Measurements from ENCODE around the gene SLC1A1.

Gene SLC1A1

GRCh38 chr9:4617752-4618151 is 127.5 kb downstream of the SLC1A1 start:
- no peak for DNase-seq
- TF ChIP-seq POLR2A (IDR thresholded peaks at IDR 0.05; ENCODE audit: low read length) = no peak
- TF ChIP-seq GATA1 (IDR thresholded peaks at IDR 0.05; ENCODE audit: low read depth, low read length) = no peak

- no peak for DNase-seq
- no peak for TF ChIP-seq GATA1 (IDR thresholded peaks at IDR 0.05; ENCODE audit: low read depth, low read length)
- no peak for TF ChIP-seq POLR2A (IDR thresholded peaks at IDR 0.05; ENCODE audit: low read length)
These were observed 128.4 kb downstream of the SLC1A1 start for GRCh38 chr9:4618700-4619099.

- TF ChIP-seq GATA1 (IDR thresholded peaks at IDR 0.05; ENCODE audit: low read depth, low read length) = no peak
- no peak for TF ChIP-seq POLR2A (IDR thresholded peaks at IDR 0.05; ENCODE audit: low read length)
- DNase-seq = no peak
These were observed 129.9 kb downstream of the SLC1A1 start for GRCh38 chr9:4620057-4620765.

- no peak for DNase-seq
- TF ChIP-seq GATA1 (IDR thresholded peaks at IDR 0.05; ENCODE audit: low read depth, low read length) (no peak), POLR2A (IDR thresholded peaks at IDR 0.05; ENCODE audit: low read length) (no peak)
These were observed 130.8 kb downstream of the SLC1A1 start for GRCh38 chr9:4620881-4621555.

GRCh38 chr9:4622016-4622415 is 131.7 kb downstream of the SLC1A1 start:
- DNase-seq = no peak
- TF ChIP-seq GATA1 (IDR thresholded peaks at IDR 0.05; ENCODE audit: low read depth, low read length) = no peak
- no peak for TF ChIP-seq POLR2A (IDR thresholded peaks at IDR 0.05; ENCODE audit: low read length)

- DNase-seq = no peak
- TF ChIP-seq GATA1 (IDR thresholded peaks at IDR 0.05; ENCODE audit: low read depth, low read length) = no peak
- no peak for TF ChIP-seq POLR2A (IDR thresholded peaks at IDR 0.05; ENCODE audit: low read length)
These were observed 140.6 kb downstream of the SLC1A1 start for GRCh38 chr9:4630836-4631235.

Data from erythroblast (primary cell).